Measurements from ENCODE around the gene TRAK2.
"Not testable (repeated sequence)": the region's sequence is repeated elsewhere in the genome, so short reads cannot be mapped to it uniquely, and the experiment has no call there.

TRAK2 gene

DNA sequence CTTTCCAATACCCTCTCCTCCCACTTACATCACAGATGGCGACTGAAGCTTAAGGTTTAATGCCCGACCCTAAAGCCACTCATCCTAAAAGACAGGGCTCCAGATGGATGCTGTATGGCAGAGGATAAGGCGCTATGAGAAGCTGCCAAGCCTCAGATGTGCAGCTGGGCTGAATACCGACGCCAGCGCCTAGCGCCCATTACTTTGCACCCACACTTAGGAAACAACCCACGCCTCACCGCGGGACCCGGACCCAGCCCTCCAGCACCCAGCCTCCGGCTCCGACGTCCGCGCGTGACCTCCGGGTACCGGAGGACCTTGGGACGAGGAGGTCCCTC lies 335 bp downstream of the TRAK2 start:
- DNase-seq (ENCODE audit: low spot score) (no peak), FAIRE-seq (no peak)

DNA sequence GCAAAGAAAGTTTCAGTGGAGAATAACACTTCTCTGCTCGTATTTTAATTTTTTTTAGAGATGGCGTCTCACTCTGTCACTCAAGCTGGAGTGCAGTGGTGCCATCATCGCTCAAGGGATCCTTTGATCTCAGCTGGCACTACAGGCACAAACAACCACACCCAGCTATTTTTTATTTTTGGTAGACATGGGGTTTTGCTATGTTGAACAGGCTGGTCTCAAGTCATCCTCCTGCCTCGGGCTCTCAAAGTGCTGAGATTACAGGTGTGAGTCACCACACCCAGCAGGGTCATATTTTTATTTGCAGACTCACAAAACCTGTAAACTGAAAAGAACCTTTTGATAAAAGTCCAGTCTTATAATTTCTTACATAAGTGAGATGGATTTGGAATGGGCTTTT lies 2.6 kb downstream of the TRAK2 start:
- no peak for FAIRE-seq

GRCh38 chr2:201448061-201448460 lies 3.2 kb downstream of the TRAK2 start:
- FAIRE-seq (no peak), DNase-seq (ENCODE audit: low spot score) (no peak)

More for the DNA sequence above, 2.6 kb downstream of the TRAK2 start:
- DNase-seq (ENCODE audit: low spot score), result no peak

DNA sequence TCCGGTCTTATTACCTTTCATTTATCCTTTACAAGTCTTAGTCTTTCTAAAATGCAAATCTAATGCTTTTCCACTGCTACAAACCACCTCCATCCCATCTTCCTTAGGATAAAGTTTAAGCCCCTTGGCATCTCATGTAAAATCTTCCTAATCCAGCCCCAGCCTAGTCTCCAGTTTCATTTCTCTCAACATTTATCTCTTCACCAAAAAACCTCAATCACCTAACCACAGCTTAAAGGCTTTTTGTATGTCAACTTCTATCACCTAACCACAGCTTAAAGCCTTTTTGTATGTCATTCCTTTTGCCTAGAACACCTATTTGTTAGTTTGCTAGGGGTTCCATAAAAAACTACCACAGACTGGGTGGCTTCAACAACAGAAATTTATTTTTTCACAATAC lies 4.2 kb downstream of the TRAK2 start:
- FAIRE-seq (no peak), DNase-seq (ENCODE audit: low spot score) (no peak)

DNA sequence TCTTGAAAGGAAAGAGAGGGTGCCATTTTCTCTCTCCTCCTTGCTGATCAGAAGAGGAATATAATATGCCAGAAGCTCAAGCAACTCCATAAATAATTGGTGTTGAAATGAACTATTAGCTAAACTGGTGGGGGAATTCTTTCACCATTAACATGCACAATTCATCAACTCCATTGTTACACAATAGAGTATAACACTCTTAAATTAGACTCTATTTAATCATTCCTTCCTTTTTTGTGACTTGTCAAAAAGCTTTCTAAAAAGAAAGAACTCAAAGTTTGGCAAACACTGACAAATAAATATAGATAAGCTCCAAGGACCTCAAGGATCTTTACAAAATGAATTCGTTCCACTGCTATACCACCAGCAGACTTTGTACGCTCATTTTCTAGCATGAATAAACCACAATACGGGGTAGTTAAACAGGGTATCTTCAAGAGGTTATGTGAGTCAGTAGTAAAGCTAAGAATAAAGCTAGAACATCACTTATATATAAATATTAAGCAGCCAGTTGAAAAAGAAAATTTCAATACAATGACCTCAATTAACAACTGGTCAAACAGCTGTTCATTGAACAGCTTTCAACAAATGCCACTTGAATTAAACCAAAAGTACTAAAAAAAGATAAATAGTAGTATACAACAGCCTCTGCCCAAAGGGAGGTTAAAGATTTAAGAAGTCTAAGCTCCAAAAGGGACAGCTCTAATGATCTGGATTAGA lies 6.4 kb downstream of the TRAK2 start:
- no peak for DNase-seq (ENCODE audit: low spot score)
- FAIRE-seq, result no peak

- DNase-seq (ENCODE audit: low spot score), result no peak
- FAIRE-seq, result no peak
These were observed 9.8 kb downstream of the TRAK2 start for GRCh38 chr2:201441409-201441808.

- DNase-seq (ENCODE audit: low spot score) (no peak), FAIRE-seq (no peak)
These were observed 11.1 kb downstream of the TRAK2 start for GRCh38 chr2:201440182-201440581.

GRCh38 chr2:201439336-201439922 lies 11.8 kb downstream of the TRAK2 start:
- DNase-seq (ENCODE audit: low spot score), result not testable (repeated sequence)

GRCh38 chr2:201436141-201436540 lies 15.1 kb downstream of the TRAK2 start:
- FAIRE-seq, result no peak
- no peak for DNase-seq (ENCODE audit: low spot score)

More at GRCh38 chr2:201439336-201439922, 11.8 kb downstream of the TRAK2 start:
- not testable (repeated sequence) for FAIRE-seq

- DNase-seq (ENCODE audit: low spot score) (no peak), FAIRE-seq (no peak)
These were observed 17.8 kb downstream of the TRAK2 start for GRCh38 chr2:201433394-201433995.

DNA sequence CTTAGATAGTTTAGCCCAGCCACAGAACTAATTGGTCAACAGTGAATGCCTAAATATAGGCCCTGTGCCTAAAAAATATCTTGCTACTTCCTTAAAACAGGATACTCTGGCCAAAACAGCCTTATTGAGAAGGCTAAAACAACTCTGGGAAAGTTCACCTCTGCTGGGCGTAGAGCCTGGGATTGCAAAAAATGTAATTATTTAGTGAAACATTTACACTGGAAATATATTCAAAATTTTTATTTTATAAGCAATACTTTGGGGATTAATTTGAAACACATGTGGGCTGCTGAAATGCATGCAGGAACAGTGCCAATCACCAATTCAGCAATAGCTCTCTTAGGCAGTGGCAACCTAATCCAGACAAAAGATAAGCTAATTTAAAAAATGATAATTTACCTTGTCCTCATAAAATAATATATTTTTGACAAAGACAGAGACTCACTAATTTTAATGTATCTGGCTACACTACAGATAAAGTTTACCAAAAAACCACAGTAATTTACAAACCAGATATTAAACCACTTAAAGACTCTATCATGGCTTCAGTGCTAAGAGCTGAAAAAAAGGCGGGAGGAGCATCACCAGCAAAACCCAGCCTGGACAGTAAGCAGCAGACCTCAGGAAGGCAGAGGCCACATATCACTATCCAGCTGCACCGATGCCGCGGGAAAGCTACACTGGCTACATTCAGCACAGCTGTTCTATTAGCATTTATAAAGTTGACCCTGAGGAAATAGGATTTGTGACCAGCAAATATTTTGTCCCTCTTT lies 18.5 kb downstream of the TRAK2 start:
- DNase-seq (ENCODE audit: low spot score), result no peak
- FAIRE-seq, result no peak

GRCh38 chr2:201432038-201432620 lies 19.1 kb downstream of the TRAK2 start:
- DNase-seq (ENCODE audit: low spot score) (no peak), FAIRE-seq (no peak)

- DNase-seq (ENCODE audit: low spot score) (no peak), FAIRE-seq (no peak)
These were observed 20.4 kb downstream of the TRAK2 start for GRCh38 chr2:201430839-201431238.

DNA sequence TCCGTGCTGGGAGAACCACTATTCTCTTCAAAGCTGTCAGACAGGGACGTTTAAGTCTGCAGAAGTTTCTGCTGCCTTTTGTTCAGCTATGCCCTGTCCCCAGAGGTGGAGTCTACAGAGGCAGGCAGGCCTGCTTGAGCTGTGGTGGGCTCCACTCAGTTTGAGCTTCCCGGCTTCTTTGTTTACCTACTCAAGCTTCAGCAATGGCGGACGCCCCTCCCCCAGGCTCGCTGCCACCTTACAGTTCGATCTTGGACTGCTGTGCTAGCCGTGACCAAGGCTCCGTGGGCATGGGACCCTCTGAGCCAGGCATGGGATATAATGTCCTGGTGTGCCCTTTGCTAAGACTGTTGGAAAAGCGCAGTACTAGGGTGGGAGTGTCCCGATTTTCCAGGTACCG lies 20.9 kb downstream of the TRAK2 start:
- FAIRE-seq; DNase-seq (ENCODE audit: low spot score): not testable (repeated sequence)

DNA sequence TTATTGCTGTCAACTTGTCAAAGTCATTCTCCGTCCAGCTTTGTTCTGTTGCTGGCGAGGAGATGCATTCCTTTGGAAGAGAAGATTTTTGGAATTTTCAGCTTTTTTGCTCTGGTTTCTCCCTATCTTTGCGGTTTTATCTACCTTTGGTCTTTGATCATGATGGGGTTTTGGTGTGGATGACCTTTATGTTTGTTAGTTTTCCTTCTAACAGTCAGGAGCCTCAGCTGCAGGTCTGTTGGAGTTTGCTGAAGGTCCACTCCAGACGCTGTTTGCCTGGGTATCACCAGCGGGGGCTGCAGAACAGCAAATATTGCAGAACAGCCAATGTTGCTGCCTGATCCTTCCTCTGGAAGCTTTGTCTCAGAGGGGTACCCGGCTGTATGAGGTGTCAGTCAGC lies 21.4 kb downstream of the TRAK2 start:
- DNase-seq (ENCODE audit: low spot score); FAIRE-seq: not testable (repeated sequence)

DNA sequence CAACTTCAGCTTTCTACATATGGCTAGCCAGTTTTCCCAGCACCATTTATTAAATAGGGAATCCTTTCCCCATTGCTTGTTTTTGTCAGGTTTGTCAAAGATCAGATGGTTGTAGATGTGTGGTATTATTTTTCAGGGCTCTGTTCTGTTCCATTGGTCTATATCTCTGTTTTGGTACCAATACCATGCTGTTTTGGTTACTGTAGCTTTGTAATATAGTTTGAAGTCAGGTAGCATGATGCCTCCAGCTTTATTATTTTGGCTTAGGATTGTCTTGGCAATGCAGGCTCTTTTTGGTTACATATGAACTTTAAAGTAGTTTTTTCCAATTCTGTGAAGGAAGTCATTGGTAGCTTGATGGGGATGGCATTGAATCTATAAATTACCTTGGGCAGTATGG lies 22.9 kb downstream of the TRAK2 start:
- not testable (repeated sequence) for FAIRE-seq; DNase-seq (ENCODE audit: low spot score)

- FAIRE-seq, result no peak
- no peak for DNase-seq (ENCODE audit: low spot score)
These were observed 25.3 kb downstream of the TRAK2 start for GRCh38 chr2:201425952-201426351.

DNA sequence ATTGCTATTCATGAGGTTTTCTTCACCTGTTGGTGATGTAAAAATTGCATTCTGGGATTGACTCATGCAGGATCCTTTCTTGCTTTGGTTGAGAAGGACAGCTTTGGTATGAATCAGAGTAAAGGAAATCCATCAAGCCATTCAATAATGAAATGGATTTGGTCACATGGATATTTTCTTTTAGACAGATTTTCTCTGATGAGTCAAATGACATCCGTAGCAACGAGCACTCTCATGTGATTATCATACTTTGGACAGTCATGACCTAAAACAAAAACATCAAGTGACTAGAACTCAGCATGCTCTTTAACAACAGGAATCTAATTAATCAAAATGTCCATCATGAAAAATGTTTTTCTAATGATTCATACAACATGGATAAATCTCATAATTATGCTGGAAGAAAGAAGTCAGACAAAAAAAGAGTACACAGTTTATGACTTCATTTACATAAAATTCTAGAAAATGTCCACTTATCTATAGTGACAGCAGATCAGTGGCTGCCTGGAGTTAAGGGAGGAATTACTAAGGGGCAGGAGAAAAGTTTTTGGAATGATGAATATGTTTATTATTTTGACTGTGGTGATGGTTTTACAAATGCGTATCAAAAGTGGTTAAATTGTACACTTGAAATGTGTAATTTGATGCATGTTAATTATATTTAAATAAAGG lies 30.7 kb downstream of the TRAK2 start:
- FAIRE-seq, result no peak
- no peak for DNase-seq (ENCODE audit: low spot score)

DNA sequence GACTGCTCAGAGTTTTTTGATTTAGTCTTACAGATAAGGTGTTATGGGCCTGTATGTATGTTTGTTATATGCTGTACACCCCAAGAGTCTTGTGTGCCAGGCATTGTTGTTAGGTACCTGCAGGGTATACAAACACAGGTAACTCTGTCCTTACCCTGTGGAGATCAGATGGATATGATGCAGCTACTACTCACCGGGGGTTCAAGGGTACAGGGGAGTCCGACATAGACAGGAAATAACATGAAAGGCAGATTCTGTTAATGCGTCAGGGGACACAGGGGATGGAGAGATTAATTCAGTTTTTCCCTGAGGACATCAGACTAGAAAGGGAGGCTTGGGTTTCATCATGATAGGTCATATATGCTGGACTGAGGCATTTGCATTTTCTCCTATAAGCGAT lies 31.3 kb downstream of the TRAK2 start:
- DNase-seq (ENCODE audit: low spot score), result no peak
- no peak for FAIRE-seq

DNA sequence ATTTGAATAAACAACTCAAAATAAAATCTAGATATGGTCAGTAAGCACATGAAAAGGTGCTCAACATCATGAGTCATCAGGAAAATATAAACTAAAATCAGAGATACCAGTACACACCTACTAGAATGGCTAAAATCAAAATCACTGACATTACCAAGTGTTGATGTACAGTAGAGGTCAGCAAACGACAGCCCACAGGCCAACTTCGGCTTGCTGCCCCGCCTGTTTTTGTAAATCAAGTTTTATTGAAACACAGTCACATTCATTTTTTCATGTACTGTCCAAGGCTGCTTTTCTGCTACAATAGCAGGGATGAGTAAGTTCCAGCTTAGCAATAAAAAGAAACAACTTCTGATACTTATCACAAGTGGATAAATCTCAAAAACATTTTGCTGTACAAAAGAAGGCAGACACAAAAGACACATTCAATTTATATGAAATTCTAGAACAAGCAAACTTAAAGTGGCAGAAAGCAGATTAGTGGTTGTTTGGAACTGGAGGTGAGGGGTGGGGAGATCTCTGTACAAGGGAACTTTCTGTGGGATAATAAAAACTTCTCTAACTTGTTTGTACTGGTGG lies 32.1 kb downstream of the TRAK2 start:
- no peak for FAIRE-seq
- no peak for DNase-seq (ENCODE audit: low spot score)

- FAIRE-seq (no peak), DNase-seq (ENCODE audit: low spot score) (no peak)
These were observed 36.1 kb downstream of the TRAK2 start for GRCh38 chr2:201415149-201415548.

Measured in urothelium cell line (cell line).